GM21825 (cell line): ENCODE measurements around the gene GNLY.

ENCODE experiments used
- ATAC-seq: cut with Tn5 transposase; IDR thresholded peaks from one replicate; pipeline ENCODE4 v1.9.1; 2021; ENCODE audit warnings: mild to moderate bottlenecking, moderate library complexity; ENCODE audit not compliant: unreplicated experiment

GNLY gene

DNA sequence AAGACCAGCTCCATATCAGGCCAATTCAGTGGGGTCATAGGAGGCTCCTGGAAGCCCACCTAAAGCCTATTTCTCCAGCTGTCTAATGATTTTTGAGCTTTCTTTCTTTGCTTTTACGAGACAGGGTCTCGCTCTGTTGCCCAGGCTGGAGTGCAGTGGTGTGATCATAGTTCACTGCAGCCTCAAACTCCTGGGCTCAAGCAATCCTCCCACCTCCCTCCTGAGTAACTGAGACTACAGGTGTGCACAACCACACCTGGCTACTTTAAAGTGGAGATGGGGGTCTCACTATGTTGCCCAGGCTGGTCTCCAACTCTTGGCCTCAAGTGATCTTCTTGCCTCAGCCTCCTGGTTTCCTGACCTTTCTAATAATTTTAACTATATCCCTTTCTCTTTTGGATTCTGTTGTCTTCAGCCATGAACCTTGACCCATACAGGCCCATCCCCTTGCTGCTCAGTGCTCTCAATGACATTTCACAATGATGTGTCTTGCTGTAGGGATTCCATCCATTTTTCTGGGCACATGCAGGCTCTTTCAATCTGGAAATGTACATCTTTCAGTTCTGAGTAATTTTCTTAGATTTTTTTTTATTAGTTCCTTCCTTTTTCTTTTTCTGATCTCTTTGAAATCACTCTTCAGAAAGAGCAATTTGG, 29.7 kb downstream of the GNLY start:
- no peak for ATAC-seq

DNA sequence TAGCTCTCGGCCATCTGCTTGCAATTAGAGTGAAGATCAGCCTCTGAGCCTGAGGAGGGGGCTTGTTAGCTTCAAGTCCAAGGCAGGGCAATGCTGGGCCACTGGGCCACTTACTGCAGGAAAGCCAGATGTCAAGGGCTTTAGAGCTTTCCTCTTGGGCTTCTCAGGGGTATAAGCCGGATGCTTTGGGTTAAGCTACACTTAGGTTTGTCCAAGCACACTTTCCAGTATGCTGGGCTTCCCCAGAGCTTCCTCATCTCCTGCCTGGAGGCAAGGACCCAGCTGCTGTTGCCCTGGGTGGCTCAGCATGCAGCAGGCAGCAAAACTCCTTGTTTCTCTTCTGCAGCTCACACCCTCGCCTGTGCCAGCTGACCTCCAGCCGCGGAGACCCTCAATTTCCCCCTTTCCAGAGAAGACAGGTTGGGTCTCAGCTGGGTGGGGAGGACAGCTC, 30.6 kb downstream of the GNLY start:
- no peak for ATAC-seq

DNA sequence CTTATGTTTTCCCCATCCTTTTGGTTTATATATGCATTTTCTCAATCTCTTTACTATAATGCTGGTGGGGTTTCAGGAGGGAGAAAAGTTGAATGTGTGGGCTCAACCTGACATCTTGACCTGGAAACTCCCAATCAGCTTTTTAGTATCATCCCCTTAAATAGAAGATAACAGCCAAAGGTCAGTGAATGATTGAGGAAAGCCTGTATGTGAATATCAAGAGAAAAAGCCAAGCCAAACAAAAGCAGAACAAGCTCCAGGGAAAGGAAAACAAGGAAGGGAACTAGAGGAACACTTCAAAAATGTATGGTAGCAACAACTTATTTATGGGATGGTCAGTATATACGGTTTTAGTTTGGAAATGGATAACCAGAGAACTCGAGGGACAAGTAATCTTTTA, 31.3 kb downstream of the GNLY start:
- no peak for ATAC-seq

DNA sequence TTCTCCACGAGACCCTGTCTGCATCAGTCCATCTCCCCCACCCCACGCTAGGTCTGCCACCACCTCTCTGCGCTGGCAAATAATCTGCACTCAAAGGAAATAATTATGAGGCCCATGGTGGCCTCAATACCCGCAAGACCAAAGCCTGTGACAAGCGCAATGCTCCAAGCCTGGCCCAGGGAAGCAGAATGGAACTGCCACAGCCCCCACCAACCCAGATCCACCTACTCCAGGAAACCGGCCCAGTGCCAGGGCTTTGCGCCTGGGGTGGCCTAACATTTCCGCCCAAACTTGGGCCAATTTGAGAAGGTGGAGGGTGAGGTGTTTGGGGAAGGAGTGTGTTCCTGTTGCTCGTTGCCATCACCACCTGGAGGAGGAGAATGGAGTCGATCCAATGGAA, 33.6 kb downstream of the GNLY start:
- ATAC-seq = no peak

DNA sequence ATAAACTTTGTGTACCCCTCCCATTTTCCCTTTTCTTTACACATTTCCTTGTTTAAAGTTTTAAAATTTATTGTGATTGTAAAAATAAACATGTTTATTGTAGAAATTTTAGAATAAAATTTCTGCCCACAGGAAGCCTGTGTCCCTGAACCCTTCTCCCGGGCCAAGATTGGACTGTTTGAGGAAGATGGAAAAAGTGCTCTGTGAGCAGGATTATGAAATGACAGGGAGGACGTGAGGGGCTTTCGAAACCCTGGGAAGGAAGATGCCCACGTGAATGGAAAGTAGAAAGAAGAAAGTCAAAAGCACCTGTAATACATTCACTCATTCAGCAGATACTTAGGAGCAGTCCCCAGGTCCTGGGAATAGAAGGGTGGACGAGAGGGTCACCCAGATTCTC, 34.2 kb downstream of the GNLY start:
- ATAC-seq = no peak

DNA sequence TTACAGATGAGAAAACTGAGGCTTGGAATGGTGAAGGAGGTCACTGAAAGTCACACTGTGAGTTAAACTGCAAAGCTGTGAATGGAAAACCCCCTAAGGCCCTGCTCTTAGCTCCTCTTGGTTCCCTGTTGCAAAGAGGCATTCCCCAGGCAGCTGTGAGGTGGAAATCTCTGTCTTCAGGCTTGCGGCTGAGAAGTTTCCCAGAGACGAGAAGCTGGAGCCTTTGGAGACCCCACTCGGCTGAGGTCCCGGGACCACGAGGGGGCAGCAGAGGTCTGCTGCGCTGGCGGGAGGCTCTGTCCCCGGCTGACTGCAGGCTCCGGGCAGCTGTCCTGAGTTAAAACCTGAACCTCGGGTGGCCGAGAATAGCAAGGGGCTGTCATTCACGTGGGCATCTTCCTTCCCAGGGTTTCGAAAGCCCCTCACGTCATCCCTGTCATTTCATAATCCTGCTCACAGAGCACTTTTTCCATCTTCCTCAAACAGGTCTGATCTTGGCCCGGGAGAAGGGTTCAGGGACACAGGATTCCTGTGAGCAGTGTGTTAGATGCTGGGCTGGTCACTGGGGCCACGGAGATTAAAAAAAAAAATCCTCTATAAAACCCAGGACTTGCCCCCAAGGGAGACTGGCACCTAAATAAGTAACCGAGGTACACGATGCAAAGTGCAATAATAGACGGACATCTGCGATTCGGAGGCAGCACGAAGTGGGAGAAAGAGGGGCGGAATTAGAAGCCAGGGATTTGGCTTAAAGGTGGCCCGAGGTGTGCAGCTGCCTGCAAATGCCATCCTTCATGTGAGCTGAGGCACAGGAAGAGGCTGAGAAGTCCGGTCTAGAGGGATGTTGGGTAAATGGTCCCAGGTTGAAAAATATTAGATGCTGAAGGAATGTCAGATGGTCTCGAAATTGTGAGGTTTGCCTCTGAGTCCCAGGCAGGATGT, 35.0 kb downstream of the GNLY start:
- ATAC-seq = peak; percentile 88

DNA sequence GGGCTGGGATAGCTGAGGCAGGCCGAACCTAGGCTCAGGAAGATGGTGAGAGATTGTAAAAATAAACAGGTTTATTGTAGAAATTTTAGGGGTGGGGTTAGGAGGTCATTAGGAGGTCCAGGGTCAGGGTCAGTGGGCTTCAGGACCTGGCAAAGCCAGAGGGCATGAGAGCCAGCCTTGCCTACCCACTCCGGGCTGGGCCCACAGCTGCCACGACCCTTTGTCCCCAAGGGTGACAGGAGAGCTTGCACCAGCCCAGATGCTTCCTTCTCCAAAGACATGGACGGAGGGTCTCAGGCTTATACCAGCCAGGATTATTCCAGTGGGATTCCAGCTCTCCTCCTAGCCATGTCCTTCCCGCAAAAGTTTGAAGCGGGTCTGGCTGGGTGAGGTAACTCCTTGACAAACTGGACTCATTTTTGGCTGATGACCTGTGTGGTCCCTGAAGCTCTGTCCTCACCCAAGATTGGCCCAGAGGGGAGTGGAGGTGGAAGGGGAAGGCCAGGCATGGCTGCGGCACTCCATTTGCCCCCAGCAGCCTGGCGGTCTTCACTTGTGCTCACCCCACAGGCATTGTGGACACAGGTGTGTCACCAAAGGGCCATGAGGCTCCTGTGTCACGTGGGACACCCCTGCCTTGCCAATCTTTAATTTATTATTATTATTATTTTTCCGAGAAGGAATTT, 35.8 kb downstream of the GNLY start:
- ATAC-seq = no peak

DNA sequence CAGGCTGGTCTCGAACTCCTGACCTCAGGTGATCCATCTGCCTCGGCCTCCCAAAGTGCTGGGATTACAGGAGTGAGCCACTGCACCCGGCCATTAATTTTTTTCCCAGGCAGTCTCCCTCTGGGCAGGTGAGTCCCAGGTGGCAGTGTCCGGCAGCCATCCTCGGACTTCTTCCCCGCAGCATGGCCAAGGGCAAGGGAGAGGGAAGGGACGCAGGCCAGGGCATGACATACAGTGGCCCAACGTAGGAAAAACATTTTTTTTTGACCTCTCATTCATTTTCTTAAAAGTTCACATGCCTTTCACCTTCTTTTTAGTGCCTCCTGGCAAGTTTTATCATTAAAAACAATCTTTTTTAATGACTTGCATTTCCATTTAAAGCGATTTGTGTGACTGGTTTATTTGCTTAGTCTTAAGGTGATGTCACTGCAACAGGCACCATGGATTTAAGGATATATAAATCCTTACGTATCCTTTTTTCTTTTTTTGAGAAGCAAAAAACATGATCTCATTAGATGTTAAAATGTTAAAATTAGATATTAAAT, 36.6 kb downstream of the GNLY start:
- no peak for ATAC-seq

DNA sequence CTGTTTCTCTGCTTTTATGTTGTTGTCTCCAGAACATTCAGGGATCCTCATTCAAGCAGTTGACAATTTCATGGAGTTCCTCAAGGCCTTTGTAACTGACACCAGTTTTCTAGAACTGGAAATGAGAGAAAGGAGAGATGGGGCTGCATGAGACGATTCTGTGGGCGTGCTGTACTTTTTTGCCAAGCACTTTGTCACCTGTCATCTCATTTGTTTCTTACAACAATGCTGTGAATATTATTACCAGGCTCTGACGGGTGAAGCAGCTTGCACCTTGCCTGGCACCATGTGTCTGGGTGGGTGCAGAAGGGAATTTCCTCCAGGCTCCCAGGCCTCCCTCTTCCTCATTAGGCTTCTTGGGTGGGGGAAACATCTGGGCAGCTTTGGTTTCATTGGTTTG, 37.4 kb downstream of the GNLY start:
- ATAC-seq = no peak

DNA sequence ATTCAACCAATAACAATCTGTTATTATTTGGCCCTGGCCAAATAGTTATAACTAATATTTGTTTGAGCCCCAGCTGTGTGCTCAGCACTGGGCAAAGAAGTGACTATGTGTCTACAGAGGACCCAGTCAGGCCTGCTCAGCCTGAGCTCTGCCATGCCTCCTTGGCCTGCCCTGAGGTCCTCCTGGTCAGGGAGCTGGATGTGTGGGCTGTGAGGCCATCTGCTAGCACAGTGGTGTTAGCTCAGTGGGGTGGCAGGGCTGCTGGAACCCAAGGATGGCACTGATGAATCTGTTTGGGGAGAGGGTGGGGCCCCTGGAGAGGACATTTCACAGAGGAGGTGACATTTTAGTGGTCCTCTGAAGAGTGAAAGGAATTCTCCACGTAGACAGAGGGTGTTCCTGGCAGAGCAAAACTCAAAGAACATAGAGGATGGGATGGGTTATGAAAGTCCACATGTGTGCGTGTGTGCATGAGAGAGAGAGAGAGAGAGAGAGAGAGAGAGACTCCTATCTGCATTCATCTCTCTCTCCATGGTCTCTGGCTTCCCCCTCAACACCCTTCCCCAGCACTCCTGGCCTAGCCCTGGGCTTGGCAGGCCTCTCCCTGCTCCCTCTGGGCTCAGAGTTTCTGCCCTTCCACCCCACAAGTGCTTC, 38.4 kb downstream of the GNLY start:
- ATAC-seq = no peak

DNA sequence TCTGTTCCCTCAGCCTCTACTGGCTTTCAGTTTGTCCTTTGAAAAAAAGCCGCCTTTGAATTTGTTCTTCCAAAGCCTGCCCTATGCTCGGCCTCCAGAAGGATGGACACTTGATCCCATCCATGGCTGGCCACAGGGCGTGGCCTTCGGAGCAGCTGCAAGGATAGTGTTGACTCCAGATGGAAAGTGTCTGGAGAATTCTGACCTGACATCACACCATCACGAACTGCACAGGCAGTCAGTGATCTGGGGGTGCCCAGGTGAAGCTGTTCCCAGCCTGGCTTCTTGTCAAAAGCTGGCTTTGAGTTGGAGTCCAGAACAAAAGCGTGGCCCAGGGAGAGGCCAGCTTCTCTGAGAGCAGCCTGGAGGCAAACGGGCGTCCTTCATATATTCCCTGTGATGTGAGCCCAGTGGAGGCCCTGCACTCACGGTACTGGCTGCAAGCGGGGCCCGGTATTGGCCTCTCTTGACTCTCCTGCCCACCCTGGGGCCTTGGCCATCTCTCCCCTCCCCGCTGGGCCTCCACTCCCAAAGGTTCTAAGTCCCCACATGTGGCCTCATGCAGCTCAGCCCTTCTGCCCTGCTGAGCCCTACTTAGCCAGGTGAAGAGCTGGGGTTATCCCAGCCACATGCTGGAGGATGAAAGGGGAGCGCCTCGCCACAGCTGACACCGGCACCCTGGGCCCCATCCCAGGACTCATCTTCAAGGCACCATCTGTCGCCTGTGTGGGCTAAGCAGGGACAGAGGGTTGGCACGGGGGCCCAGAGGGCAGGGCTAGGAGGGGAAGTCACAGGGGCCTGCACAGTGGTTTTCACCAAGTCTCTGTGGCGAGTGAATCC, 39.2 kb downstream of the GNLY start:
- ATAC-seq = no peak

DNA sequence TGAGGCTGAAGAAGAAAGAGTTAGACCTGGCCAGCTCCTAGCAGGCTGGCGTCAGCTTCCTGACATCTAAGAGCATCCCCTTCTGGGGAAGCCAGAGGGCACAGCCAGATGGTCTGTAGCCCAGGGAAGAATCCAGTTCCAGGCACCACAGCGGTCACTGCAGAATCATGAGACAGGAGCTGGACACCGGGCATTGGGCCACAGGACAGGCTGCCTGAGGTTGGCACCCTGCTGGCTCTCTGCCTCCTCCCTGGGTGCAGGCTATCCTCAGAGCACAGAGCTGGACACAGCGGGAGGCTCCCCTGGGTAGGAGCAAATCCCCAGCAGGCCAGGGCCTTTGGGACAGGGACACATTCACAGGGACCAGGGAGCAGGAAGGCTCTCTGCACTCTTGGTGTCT, 39.9 kb downstream of the GNLY start:
- no peak for ATAC-seq

DNA sequence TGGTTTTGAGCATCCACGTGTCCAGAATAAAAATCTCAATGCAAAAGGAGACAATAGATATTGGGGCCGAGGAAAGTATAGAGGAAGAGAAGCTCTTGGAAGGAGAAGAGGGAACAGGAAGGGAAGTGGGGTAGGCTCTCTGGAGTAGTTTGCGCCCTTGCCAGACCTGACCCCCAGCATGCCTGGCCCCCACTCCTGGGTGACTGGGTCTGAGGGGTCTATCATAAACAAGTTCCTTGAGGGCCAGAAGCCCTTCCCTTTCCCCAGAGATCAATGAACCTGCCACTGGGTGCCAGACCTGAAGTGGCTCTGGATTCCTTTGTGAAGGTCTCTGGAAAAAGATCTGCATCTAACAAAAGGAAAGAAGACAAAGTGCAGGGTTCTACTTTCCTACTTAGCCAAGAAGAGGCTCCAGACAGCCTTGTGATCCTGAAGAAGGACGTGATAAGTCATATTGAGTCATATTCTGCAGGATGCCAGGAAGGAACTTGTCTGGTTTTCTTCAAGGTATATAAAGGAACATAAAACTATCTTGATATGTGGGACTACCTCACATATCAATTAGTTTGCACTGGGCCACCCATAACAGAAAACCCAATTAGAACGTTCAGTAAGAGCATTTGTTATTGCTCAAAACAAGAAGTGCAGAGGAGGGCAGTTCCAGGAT, 40.9 kb downstream of the GNLY start:
- no peak for ATAC-seq

DNA sequence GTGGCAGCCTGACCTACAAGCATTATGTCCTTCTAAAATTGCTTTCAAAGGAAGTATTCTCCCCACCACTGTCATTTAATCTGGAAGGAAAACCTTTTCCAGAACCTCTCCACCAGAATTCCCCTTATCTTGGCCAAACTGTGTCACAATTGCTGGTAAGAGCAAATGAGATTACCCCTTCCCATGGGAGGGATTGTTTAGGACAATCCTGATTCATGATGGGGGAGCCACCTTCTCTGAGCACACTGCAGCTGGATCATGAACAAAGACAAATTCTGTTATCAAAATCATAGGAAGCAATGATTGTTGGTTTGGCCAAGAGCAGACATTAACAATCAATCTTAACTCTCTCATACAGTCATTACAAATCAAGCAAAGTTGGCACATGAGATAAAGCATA, 41.5 kb downstream of the GNLY start:
- ATAC-seq = no peak

DNA sequence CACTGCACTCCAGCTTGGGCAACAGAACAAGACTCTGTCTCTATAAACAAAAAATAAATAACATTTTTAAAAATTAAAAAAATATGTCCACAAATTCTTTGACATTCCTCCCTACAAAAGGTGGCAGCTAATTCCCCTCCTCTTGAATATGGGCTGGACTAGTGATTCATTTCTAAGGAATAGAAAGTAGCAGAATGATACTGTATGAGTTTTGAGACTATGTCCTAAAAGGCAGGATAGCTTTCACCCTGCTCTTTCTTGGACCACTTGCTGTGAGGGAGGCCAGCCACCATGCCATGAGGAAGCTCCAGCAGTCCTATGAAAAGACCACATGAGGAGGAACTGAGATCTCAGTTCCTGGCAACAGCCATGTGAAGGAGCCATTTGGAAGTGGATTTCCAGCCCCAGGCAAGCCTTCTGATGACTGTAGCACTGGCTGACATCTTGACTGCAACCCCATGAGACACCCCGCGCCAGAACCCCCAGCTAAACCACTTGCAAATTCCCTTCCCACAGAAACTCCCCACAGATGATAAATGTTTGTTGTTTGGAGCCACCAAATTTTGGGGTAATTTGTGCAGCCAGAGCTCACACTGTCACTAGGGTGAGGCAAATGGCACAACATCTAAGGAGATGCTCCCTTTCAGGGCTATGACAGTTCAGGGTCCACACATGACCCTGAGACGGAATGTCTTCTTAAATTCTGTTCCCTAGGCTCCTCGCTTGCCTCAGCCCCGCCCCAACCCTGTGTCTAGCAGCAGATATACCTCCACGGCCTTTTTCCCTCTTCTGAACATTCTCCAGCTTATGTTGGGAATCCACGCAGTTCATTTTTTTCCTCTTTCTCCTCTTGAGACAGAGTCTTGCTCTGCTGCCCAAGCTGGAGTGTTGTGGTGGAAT, 42.5 kb downstream of the GNLY start:
- ATAC-seq = no peak

DNA sequence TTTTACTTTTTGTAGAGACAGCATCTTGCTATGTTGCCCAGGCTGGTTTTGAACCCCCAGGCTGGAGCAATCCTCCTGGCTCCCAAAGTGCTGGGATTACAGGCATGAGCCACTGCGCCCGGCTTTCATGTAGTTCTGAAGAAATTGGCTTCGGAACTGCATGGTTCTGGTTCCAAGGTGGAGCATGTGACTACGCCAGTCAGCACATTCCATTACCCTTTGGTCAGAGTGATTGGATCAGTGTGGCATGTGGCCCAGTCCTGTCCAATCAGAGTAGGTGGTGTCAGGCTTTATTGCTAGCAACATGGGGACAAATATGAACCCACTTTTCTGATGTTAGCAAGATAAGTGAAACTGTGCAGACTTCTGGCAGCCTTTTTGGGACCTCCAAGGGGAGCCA, 43.3 kb downstream of the GNLY start:
- ATAC-seq = no peak

DNA sequence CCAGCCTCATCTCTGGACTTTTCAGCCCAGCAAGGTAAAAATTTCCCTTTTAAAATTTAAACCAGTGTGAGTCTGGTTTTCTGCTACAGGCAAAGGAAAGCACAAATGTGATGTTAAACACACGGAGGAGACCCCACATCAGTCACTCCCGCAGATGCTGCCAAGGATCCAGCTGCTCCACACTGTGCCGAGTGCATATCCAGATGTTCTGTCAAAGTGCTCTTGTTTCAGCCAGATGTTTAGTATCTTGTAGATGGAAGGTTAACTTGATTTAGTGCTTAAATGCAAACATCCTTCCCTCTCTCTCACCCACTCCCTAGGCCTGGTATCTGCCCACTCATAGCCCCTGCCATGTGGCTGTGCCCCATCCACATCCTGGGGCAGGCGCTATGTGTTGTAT, 43.8 kb downstream of the GNLY start:
- ATAC-seq = no peak

DNA sequence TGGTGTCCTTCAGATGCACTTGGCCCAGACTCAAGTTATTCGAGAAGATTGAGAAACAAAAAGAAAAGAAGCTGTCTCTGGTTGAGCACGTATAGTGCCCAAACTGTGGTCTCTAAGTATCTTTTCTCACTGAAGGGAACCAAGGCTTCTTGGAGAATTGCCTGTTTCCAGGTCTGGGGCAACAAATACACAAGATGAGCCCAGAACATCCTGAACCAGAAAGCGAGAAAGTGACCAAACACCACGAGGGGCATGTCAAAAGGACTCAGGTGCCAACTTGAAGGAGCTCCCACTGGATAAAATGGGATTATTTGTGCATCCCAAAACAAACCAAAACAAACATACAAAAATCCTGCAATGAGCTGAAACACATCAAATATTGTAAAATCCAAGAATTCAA, 46.0 kb downstream of the GNLY start:
- no peak for ATAC-seq
